ENCODE results near the gene ATP6V0B. TPM values are rescaled to one million over a fixed set of nuclear protein-coding genes. Genes with fewer than 3 reads are reported as not detected.

Gene ATP6V0B
- total RNA-seq, 1 donor from 2014 or later = 195 TPM

GRCh38 chr1:43951021-43951985, 23.5 kb upstream of the ATP6V0B start:
- H3K4me1 Mint-ChIP-seq (ENCODE audit: low read depth) = peaks cover 26% of the 10 kb centered on the region
- DNase-seq (ENCODE audit: low spot score) = no peak
- peaks cover 8% of the 10 kb centered on the region for H3K36me3 Mint-ChIP-seq (ENCODE audit: low read depth)
- no peaks in the 10 kb centered on the region for H3K27me3 Mint-ChIP-seq (ENCODE audit: insufficient read depth)
- intact Hi-C loops (cut with micrococcal nuclease) = no loop called here
- H3K27ac Mint-ChIP-seq = no peak overlapping the region
- no peak overlapping the region for H3K4me3 Mint-ChIP-seq
- H3K9me3 Mint-ChIP-seq = no peaks in the 10 kb centered on the region

GRCh38 chr1:43952731-43953346, 21.9 kb upstream of the ATP6V0B start:
- Mint-ChIP-seq H3K4me1 (ENCODE audit: low read depth) (peaks cover 22% of the 10 kb centered on the region), H3K27ac (no peak overlapping the region), H3K4me3 (no peak overlapping the region), H3K27me3 (ENCODE audit: insufficient read depth) (no peaks in the 10 kb centered on the region), H3K36me3 (ENCODE audit: low read depth) (peaks cover 11% of the 10 kb centered on the region), H3K9me3 (no peaks in the 10 kb centered on the region)
- DNase-seq (ENCODE audit: low spot score) = no peak
- intact Hi-C loops (cut with micrococcal nuclease) = no loop called here

- peaks cover 13% of the 10 kb centered on the region for H3K36me3 Mint-ChIP-seq (ENCODE audit: low read depth)
- H3K27me3 Mint-ChIP-seq (ENCODE audit: insufficient read depth) = no peaks in the 10 kb centered on the region
- no peak for DNase-seq (ENCODE audit: low spot score)
- intact Hi-C loops (cut with micrococcal nuclease) = no loop called here
- H3K4me3 Mint-ChIP-seq = no peak overlapping the region
- no peaks in the 10 kb centered on the region for H3K9me3 Mint-ChIP-seq
- no peak overlapping the region for H3K27ac Mint-ChIP-seq
- peaks cover 17% of the 10 kb centered on the region for H3K4me1 Mint-ChIP-seq (ENCODE audit: low read depth)
Measured at GRCh38 chr1:43953361-43953760, 21.4 kb upstream of the ATP6V0B start.

DNA sequence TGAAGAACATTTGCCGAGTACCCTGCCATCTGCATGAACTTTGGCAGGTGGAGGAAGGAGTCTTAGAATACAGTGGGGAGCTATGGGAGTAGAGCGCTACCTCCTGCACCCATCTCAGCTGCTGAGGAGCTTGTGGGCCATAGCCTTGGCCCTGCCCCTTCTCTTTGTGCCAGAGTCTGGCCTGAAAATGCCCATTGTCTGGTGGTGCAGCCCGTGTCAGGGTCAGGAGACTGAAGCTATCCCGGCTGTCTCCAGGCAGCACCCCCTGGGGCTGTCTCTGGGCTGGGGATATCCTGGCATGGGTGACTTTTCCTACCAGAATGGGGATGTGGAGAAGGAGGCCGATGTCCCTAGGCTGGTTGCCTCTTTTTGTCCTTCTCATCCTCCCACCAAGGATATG, 20.7 kb upstream of the ATP6V0B start:
- no peak for DNase-seq (ENCODE audit: low spot score)
- no peaks in the 10 kb centered on the region for H3K9me3 Mint-ChIP-seq
- no peaks in the 10 kb centered on the region for H3K27me3 Mint-ChIP-seq (ENCODE audit: insufficient read depth)
- no peak overlapping the region for H3K4me3 Mint-ChIP-seq
- peaks cover 12% of the 10 kb centered on the region for H3K4me1 Mint-ChIP-seq (ENCODE audit: low read depth)
- H3K36me3 Mint-ChIP-seq (ENCODE audit: low read depth) = peaks cover 14% of the 10 kb centered on the region
- no peak overlapping the region for H3K27ac Mint-ChIP-seq
- intact Hi-C loops (cut with micrococcal nuclease) = no loop called here

DNA sequence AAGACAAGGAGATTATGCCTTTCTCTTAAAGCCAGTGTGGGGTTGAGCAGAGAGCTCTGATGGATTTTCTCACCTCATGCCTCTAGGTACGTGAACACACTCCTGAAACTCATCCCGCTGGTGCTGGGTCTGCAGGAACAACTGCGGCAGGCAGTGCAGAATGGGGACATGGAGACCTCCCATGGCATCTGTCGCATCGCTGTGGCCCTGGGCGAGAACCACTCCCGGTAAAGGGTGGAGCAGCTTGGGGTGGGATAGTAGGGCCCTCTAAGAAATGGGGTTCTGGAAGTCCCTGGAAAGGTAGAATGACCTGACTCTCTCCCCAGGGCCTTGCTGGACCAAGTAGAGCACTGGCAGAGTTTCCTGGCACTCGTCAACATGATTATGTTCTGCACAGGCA, 18.5 kb upstream of the ATP6V0B start:
- Mint-ChIP-seq H3K9me3 (no peaks in the 10 kb centered on the region), H3K27ac (no peak overlapping the region), H3K4me3 (no peak overlapping the region), H3K36me3 (ENCODE audit: low read depth) (peaks cover 9% of the 10 kb centered on the region), H3K27me3 (ENCODE audit: insufficient read depth) (no peaks in the 10 kb centered on the region), H3K4me1 (ENCODE audit: low read depth) (no peaks in the 10 kb centered on the region)
- intact Hi-C loops (cut with micrococcal nuclease) = no loop called here
- no peak for DNase-seq (ENCODE audit: low spot score)

- DNase-seq (ENCODE audit: low spot score) = no peak
- H3K36me3 Mint-ChIP-seq (ENCODE audit: low read depth) = peaks cover 14% of the 10 kb centered on the region
- no peak overlapping the region for H3K4me3 Mint-ChIP-seq
- no peak overlapping the region for H3K27ac Mint-ChIP-seq
- no peaks in the 10 kb centered on the region for H3K27me3 Mint-ChIP-seq (ENCODE audit: insufficient read depth)
- intact Hi-C loops (cut with micrococcal nuclease) = no loop called here
- no peaks in the 10 kb centered on the region for H3K9me3 Mint-ChIP-seq
- H3K4me1 Mint-ChIP-seq (ENCODE audit: low read depth) = no peaks in the 10 kb centered on the region
Measured at GRCh38 chr1:43957407-43958040, 17.2 kb upstream of the ATP6V0B start.

- H3K27ac Mint-ChIP-seq = no peak overlapping the region
- no peaks in the 10 kb centered on the region for H3K9me3 Mint-ChIP-seq
- no peaks in the 10 kb centered on the region for H3K27me3 Mint-ChIP-seq (ENCODE audit: insufficient read depth)
- H3K4me3 Mint-ChIP-seq = no peak overlapping the region
- intact Hi-C loops (cut with micrococcal nuclease) = no loop called here
- H3K36me3 Mint-ChIP-seq (ENCODE audit: low read depth) = peaks cover 18% of the 10 kb centered on the region
- no peak for DNase-seq (ENCODE audit: low spot score)
- H3K4me1 Mint-ChIP-seq (ENCODE audit: low read depth) = no peaks in the 10 kb centered on the region
Measured at GRCh38 chr1:43958351-43959255, 16.2 kb upstream of the ATP6V0B start.

DNA sequence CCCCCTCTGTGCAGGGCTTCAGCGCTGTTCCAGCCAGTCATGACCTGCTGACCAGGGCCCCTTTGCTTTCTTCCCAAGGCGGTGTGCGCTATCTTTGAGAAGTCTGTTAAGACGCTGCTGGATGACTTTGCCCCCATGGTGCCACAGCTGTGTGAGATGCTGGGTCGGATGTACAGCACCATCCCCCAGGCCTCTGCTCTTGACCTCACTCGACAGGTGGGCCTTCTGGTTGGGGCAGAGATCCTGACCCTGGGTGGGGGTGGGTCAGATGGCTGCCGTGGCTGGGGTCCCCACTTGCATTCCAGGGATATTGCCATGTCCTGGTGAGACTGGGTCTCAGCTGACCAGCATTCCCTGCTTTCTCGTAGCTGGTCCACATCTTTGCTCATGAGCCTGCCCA, 14.0 kb upstream of the ATP6V0B start:
- no peak overlapping the region for H3K4me3 Mint-ChIP-seq
- intact Hi-C loops (cut with micrococcal nuclease) = no loop called here
- DNase-seq (ENCODE audit: low spot score) = no peak
- no peaks in the 10 kb centered on the region for H3K9me3 Mint-ChIP-seq
- no peaks in the 10 kb centered on the region for H3K27me3 Mint-ChIP-seq (ENCODE audit: insufficient read depth)
- H3K27ac Mint-ChIP-seq = no peak overlapping the region
- H3K36me3 Mint-ChIP-seq (ENCODE audit: low read depth) = peaks cover 18% of the 10 kb centered on the region
- no peaks in the 10 kb centered on the region for H3K4me1 Mint-ChIP-seq (ENCODE audit: low read depth)

GRCh38 chr1:43961692-43962091, 13.1 kb upstream of the ATP6V0B start:
- Mint-ChIP-seq H3K27ac (no peak overlapping the region), H3K36me3 (ENCODE audit: low read depth) (peaks cover 19% of the 10 kb centered on the region), H3K4me3 (no peak overlapping the region), H3K27me3 (ENCODE audit: insufficient read depth) (no peaks in the 10 kb centered on the region), H3K9me3 (no peaks in the 10 kb centered on the region), H3K4me1 (ENCODE audit: low read depth) (no peaks in the 10 kb centered on the region)
- intact Hi-C loops (cut with micrococcal nuclease) = no loop called here
- DNase-seq (ENCODE audit: low spot score) = no peak

GRCh38 chr1:43962324-43962723, 12.4 kb upstream of the ATP6V0B start:
- H3K4me1 Mint-ChIP-seq (ENCODE audit: low read depth) = no peaks in the 10 kb centered on the region
- no peak overlapping the region for H3K27ac Mint-ChIP-seq
- no peaks in the 10 kb centered on the region for H3K27me3 Mint-ChIP-seq (ENCODE audit: insufficient read depth)
- no peaks in the 10 kb centered on the region for H3K9me3 Mint-ChIP-seq
- DNase-seq (ENCODE audit: low spot score) = no peak
- intact Hi-C loops (cut with micrococcal nuclease) = no loop called here
- no peak overlapping the region for H3K4me3 Mint-ChIP-seq
- peaks cover 17% of the 10 kb centered on the region for H3K36me3 Mint-ChIP-seq (ENCODE audit: low read depth)

GRCh38 chr1:43963006-43963405, 11.8 kb upstream of the ATP6V0B start:
- DNase-seq (ENCODE audit: low spot score) = no peak
- no peak overlapping the region for H3K27ac Mint-ChIP-seq
- H3K27me3 Mint-ChIP-seq (ENCODE audit: insufficient read depth) = no peaks in the 10 kb centered on the region
- H3K9me3 Mint-ChIP-seq = no peaks in the 10 kb centered on the region
- intact Hi-C loops (cut with micrococcal nuclease) = no loop called here
- H3K4me3 Mint-ChIP-seq = no peak overlapping the region
- peaks cover 17% of the 10 kb centered on the region for H3K36me3 Mint-ChIP-seq (ENCODE audit: low read depth)
- no peaks in the 10 kb centered on the region for H3K4me1 Mint-ChIP-seq (ENCODE audit: low read depth)

DNA sequence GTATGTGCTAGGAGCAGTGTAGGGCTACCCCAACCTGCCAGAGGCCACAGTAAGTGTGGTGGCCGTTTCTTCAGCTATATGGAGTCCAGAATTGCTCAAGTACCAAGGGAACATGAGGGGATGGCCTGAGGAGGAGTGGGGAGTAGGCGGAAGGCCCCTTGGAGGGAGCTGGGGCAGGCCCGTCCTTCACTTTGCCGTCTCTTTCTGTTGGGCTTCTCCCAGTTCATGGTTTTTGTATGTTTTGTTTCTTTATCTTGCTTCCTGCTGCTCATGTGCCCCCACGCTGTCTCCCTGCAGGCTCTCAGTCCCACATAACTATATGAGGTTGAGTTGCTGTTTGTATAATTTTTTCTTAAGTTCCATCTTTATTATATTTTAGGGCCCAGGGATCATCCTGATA, 10.9 kb upstream of the ATP6V0B start:
- Mint-ChIP-seq H3K36me3 (ENCODE audit: low read depth) (peaks cover 13% of the 10 kb centered on the region), H3K4me3 (no peak overlapping the region)
- intact Hi-C loops (cut with micrococcal nuclease) = no loop called here

More for the DNA sequence above, 10.9 kb upstream of the ATP6V0B start:
- DNase-seq (ENCODE audit: low spot score) = no peak
- no peaks in the 10 kb centered on the region for H3K27me3 Mint-ChIP-seq (ENCODE audit: insufficient read depth)
- H3K27ac Mint-ChIP-seq = no peak overlapping the region
- no peaks in the 10 kb centered on the region for H3K9me3 Mint-ChIP-seq
- H3K4me1 Mint-ChIP-seq (ENCODE audit: low read depth) = no peaks in the 10 kb centered on the region
